K562 (cell line): ENCODE measurements around the gene PSMC6. TPM values are rescaled to one million over a fixed set of nuclear protein-coding genes. Genes with fewer than 3 reads are reported as not detected.

Source experiments
- ATAC-seq: fragments of 200-7000 bp; cut with Tn5 transposase; 3 replicates; pipeline ENCODE4 v1.9.1; 2020; ENCODE audit warnings: moderate library complexity
- BruUV-seq: library from RNA; stranded (reverse); fragments of 400-500 nt; replicated peaks from 2 replicates; lab custom pipeline; 2021; lab: Mats Ljungman, UMichigan
- CTCF ChIA-PET: fragments of 300-600 bp; formaldehyde crosslinking; extraction: SDS; loops from one replicate; lab custom pipeline; 2021; ENCODE audit warnings: low intra/inter-chr PET ratio; lab: Yijun Ruan, JAX
- POLR2A ChIA-PET: fragments of 300-600, 350-650 bp; sonication (Branson Sonifier 250); formaldehyde crosslinking; extraction: SDS; loops from one replicate; lab custom pipeline; 2021; ENCODE audit warnings: antibody characterized with exemption, inconsistent platforms; lab: Yijun Ruan, JAX
- DNase-seq, 4 experiments: peaks; one replicate each; pipeline versions ENCODE4 v3.0.0 to v3.0.0-alpha.2; 2011 to 2018; ENCODE audit warnings: low spot score in 3 of 4, mixed read lengths in 3 of 4; ENCODE audit errors: extremely low read depth in 1 of 4
- FAIRE-seq: peaks from 2 replicates; lab custom pipeline; 2011; peaks lifted over from hg19 to GRCh38; lab: Jason Lieb, UNC
- H2AFZ ChIP-seq: 2 replicates; pipeline ENCODE4 v1.6.0; 2011; ENCODE audit warnings: low read depth, low read length, control low read depth, inconsistent platforms
- H3K27ac ChIP-seq: fragments of 200-600 bp; 3 replicates; pipeline ENCODE4 v1.8.0; 2011; ENCODE audit warnings: low read depth, mild to moderate bottlenecking, control low read depth, inconsistent platforms, low read length, moderate library complexity, mixed read lengths; ENCODE audit errors: extremely low read depth
- H3K27me3 ChIP-seq, 2 experiments: fragments of 300-600 bp in 1 of 2; 2 replicates in 1 of 2; 3 replicates in 1 of 2; pipeline versions ENCODE4 v1.6.0 to v1.8.0; 2011; ENCODE audit warnings: inconsistent platforms in 2 of 2, low read length in 2 of 2, mild to moderate bottlenecking in 1 of 2, mixed read lengths in 1 of 2, moderate library complexity in 1 of 2; ENCODE audit not compliant: control insufficient read depth in 2 of 2, insufficient read depth in 2 of 2
- H3K36me3 ChIP-seq: fragments of 300-600 bp; 3 replicates; pipeline ENCODE4 v1.8.0; 2011; ENCODE audit warnings: mild to moderate bottlenecking, low read length, inconsistent platforms; ENCODE audit not compliant: control insufficient read depth, insufficient read depth
- H3K4me1 ChIP-seq, 2 experiments: fragments of 200-600 bp in 1 of 2; replicated peaks in 1 of 2; 2 replicates in 1 of 2; 3 replicates in 1 of 2; pipeline versions ENCODE4 v1.5.1 to v1.8.0; 2011; ENCODE audit warnings: inconsistent platforms in 2 of 2, low read length in 2 of 2, mild to moderate bottlenecking in 1 of 2, mixed read lengths in 1 of 2, moderate library complexity in 1 of 2; ENCODE audit not compliant: control insufficient read depth in 2 of 2, insufficient read depth in 2 of 2
- H3K4me2 ChIP-seq: 2 replicates; pipeline ENCODE4 v1.6.1; 2011; ENCODE audit warnings: low read length, control low read depth, inconsistent platforms, mixed read lengths; ENCODE audit not compliant: insufficient read depth
- H3K4me3 ChIP-seq: fragments of 200-600 bp; sonication (generic), shearing (Covaris generic); 2 replicates; pipeline ENCODE4 v1.5.1; 2016; ENCODE audit warnings: control low read depth, inconsistent platforms
- H3K79me2 ChIP-seq: fragments of 200-600 bp; 3 replicates; pipeline ENCODE4 v1.8.0; 2011; ENCODE audit warnings: low read length, inconsistent platforms; ENCODE audit not compliant: control insufficient read depth, insufficient read depth
- H3K9ac ChIP-seq, 2 experiments: 2 replicates each; pipeline versions ENCODE4 v1.6.0 to v1.6.1; 2011; ENCODE audit warnings: low read depth in 2 of 2, low read length in 2 of 2, control low read depth in 1 of 2, inconsistent platforms in 1 of 2, mild to moderate bottlenecking in 1 of 2, mixed read lengths in 1 of 2; ENCODE audit not compliant: insufficient read depth in 1 of 2
- H3K9me1 ChIP-seq: one replicate; pipeline ENCODE4 v1.6.0; 2011; ENCODE audit warnings: inconsistent platforms, mild to moderate bottlenecking, low read length, moderate library complexity; ENCODE audit not compliant: control insufficient read depth, insufficient read depth
- H3K9me3 ChIP-seq: replicated peaks from 2 replicates; pipeline ENCODE4 v1.5.1; 2011; ENCODE audit warnings: low read depth, low read length, inconsistent platforms; ENCODE audit not compliant: control insufficient read depth, insufficient read depth
- H4K20me1 ChIP-seq: replicated peaks from 2 replicates; pipeline ENCODE4 v1.6.1; 2011; ENCODE audit warnings: low read length, inconsistent platforms, mixed read lengths; ENCODE audit not compliant: control insufficient read depth, insufficient read depth
- RUNX1 ChIP-seq: sonication (generic); IDR thresholded peaks from 2 replicates; pipeline ENCODE4 v1.6.1; 2016; ENCODE audit warnings: antibody characterized with exemption, low read depth
- SNRNP70 ChIP-seq: fragments of 200-400 bp; formaldehyde crosslinking; optimal IDR thresholded peaks from 2 replicates; pipeline ENCODE3; 2017; ENCODE audit warnings: low read depth, low read length
- TEAD4 ChIP-seq, 2 experiments: sonication (generic) in 1 of 2; formaldehyde crosslinking in 1 of 2; IDR thresholded peaks; 2 replicates each; pipeline versions ENCODE4 v1.6.1 to v1.8.0; 2012 to 2022; ENCODE audit warnings: borderline replicate concordance in 1 of 2, inconsistent platforms in 1 of 2, low read length in 1 of 2, mild to moderate bottlenecking in 1 of 2, missing genetic modification reagents in 1 of 2
- XRCC4 ChIP-seq: IDR thresholded peaks from one replicate; pipeline ENCODE4 v1.6.1; 2011; ENCODE audit not compliant: insufficient read depth, insufficient read length; ENCODE audit errors: extremely low read depth
- ZNF507 ChIP-seq: conservative IDR thresholded peaks from 2 replicates; pipeline ENCODE4 v1.6.1; 2017; ENCODE audit warnings: missing genetic modification characterization, missing compliant biosample characterization
- ZNF764 ChIP-seq: fragments of 250-450 bp; sonication (Bioruptor Pico); IDR thresholded peaks from 2 replicates; pipeline ENCODE4 v1.4.0; 2020; ENCODE audit warnings: low read depth, mild to moderate bottlenecking, moderate library complexity
- ZNF778 ChIP-seq: fragments of 450-650 bp; formaldehyde crosslinking; IDR thresholded peaks from 2 replicates; pipeline ENCODE4 v1.4.0; 2020; ENCODE audit warnings: mild to moderate bottlenecking, moderate library complexity
- WGBS: fragments of 100-300 bp; shearing (Covaris generic); methylation state at CpG from one replicate; pipeline ENCODE4 v1.1.6; 2016; ENCODE audit warnings: low coverage, mixed read lengths; ENCODE audit not compliant: insufficient coverage; ENCODE audit errors: missing lambda C conversion rate; 5-methylcytosine and 5-hydroxymethylcytosine counted together
- in situ Hi-C: fragments of 300-500 bp; cut with MboI; formaldehyde crosslinking; loops from 4 replicates; pipeline ENCODE4 v1.15.0; 2018; ENCODE audit warnings: inconsistent platforms, mixed read lengths
- intact Hi-C: fragments of 100-400 bp; cut with micrococcal nuclease; formaldehyde crosslinking; loops from 2 replicates; pipeline ENCODE4 v1.14.2; 2022
- polyA plus RNA-seq, 8 experiments: library from polyadenylated mRNA; depleted of rRNA in 4 of 8; stranded (reverse) in 5 of 8; unstranded in 3 of 8; fragments of >200 nt; fragmentation: Nextera tagmentation in 2 of 8; fragmentation: Illumina TruSeq in 1 of 8; extraction: Ambion mirVana in 2 of 8; extraction: Trizol in 1 of 8; gene quantifications; 2 replicates each; pipeline versions ENCODE4 v1.2.1 to v1.2.3, GENCODE V29; 2011 to 2014; ENCODE audit warnings: inconsistent platforms in 1 of 8, missing spikeins in 1 of 8
- total RNA-seq, 7 experiments: library from RNA; depleted of rRNA in 6 of 7; stranded (reverse); fragments of >200 nt in 6 of 7; fragmentation: Illumina TruSeq in 2 of 7; extraction: Trizol in 2 of 7; gene quantifications; 2 replicates each; pipeline versions ENCODE4 v1.2.1 to v1.2.3, GENCODE V29; 2011 to 2021; ENCODE audit warnings: low replicate concordance in 1 of 7
- TF ChIP-seq, protein P1 (sequence below): fragments of 250-450 bp; sonication (Bioruptor Pico); IDR thresholded peaks from 2 replicates; pipeline ENCODE4 v1.8.0; 2021; ENCODE audit warnings: moderate library complexity, mild to moderate bottlenecking, inconsistent platforms

The PSMC6 gene
- total and polyA plus RNA-seq, 9 of the 15 experiments (the other 6 are each of a cell fraction or from before 2014, with no cell fraction given): 91.4 to 224 (median 182) TPM

DNA sequence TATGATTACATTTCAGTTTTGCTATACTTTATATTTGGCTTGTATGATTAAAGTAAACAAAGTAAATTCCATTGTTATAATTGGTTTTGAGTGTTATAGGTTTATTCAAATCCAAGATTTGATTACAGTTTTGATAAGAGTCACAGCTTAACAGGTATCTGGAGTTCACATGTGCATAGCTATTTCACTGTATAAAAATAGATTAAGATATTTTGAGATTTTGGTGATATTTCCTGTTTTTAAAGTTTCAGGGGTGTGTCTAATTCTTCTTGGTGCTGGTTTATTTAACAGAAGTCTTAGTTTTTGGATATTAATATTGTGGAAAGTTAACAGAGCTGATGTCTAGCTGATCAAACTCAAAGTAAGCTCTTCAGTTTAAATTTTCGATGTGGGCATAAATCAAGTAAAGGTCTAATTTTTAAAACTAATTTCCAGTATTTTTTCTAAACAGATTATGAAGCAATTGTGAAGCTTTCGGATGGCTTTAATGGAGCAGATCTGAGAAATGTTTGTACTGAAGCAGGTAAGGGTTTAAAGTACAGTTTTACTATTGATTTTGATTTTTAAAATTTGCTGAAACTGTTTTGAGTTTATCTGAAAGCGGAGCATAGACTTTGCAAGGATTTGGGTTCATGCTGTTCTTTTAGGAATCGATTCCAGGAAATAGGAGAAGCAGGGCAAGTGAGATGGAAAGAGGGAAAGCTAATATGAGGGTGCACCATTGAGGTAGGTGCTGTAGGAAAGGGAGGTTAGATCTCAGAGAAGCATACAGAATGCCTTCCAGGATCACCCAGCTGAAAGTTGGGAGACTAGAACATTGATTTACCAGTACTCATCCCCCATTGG is 16.7 kb downstream of the PSMC6 start:
- Histone ChIP-seq H3K79me2 (peaks cover 2% of the 10 kb centered on the region; the same call in 1 of the 3 replicates), H3K4me1 (no peaks in the 10 kb centered on the region), H3K36me3 (peaks cover 88% of the 10 kb centered on the region; the same call in 2 of the 3 replicates), H3K27ac (no peak overlapping the region), H4K20me1 (no peaks in the 10 kb centered on the region), H3K9me3 (no peaks in the 10 kb centered on the region), H3K4me2 (no peak overlapping the region), H3K4me3 (no peak overlapping the region), H3K9ac (no peak overlapping the region), H3K27me3 (no peaks in the 10 kb centered on the region), H2AFZ (no peak overlapping the region), H3K9me1 (no peaks in the 10 kb centered on the region)
- in situ Hi-C loops: no loop called here
- ATAC-seq (no peak), DNase-seq (no peak), FAIRE-seq (no peak)
- POLR2A ChIA-PET: interaction anchor here (0.9 to 1.4 kb wide), 3 partner anchors 13 to 120 kb away, joined by 3 to 8 read pairs (median 4); no protein-coding TSS in a partner anchor
- TF ChIP-seq XRCC4 (no peak), TEAD4 (IDR thresholded peaks at IDR 0.05; ENCODE audit: low read length) (no peak), TEAD4 (CRISPR knock-in tag; IDR thresholded peaks at IDR 0.05; ENCODE audit: borderline replicate concordance) (no peak), ZNF764 (CRISPR knock-in tag) (no peak), RUNX1 (no peak), SNRNP70 (no peak), ZNF507 (tag) (no peak), ZNF778 (no peak)
- TF ChIP-seq, protein P1, sequence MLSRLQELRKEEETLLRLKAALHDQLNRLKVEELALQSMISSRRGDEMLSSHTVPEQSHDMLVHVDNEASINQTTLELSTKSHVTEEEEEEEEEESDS (CRISPR knock-in tag): no peak
- BruUV-seq: no TSS peak
- CTCF ChIA-PET: no interaction called here
- WGBS: 100% methylated on average over 3 of the region's 4 CpGs
- intact Hi-C loops: no loop called here
